ENCODE measurements around the gene MACROD2.

GRCh38 chr20:15378151-15378550, 1382.8 kb downstream of the MACROD2 start:
- TF ChIP-seq CTCF (conservative IDR thresholded peaks at IDR 0.05; ENCODE audit: low read depth in 2 of 2) (peak; percentile 51 to 66), EZH2phosphoT487 (IDR thresholded peaks at IDR 0.05; ENCODE audit: unreplicated experiment) (no peak), POLR2AphosphoS5 (IDR thresholded peaks at IDR 0.05; ENCODE audit: low read depth) (no peak)

Data from GM23338 (cell line).